HepG2 (cell line): Measurements from ENCODE around the gene MRPS11. TPM values are rescaled to one million over a fixed set of nuclear protein-coding genes. Genes with fewer than 3 reads are reported as not detected.

Source experiments
- ATAC-seq: fragments of 200-7000 bp; cut with Tn5 transposase; 3 replicates; pipeline ENCODE4 v1.9.1; 2020; ENCODE audit warnings: mild to moderate bottlenecking, moderate library complexity
- BruUV-seq: library from RNA; stranded (reverse); fragments of 400-500 nt; replicated peaks from 2 replicates; lab custom pipeline; 2021; lab: Mats Ljungman, UMichigan
- CTCF ChIA-PET: fragments of 300-600 bp; formaldehyde crosslinking; extraction: SDS; loops from one replicate; lab custom pipeline; 2021; ENCODE audit warnings: low total read pairs, inconsistent platforms, low intra/inter-chr PET ratio; lab: Yijun Ruan, JAX
- POLR2A ChIA-PET: fragments of 350-600 bp; sonication (Branson Sonifier 250); formaldehyde crosslinking; loops from one replicate; lab custom pipeline; 2020; ENCODE audit warnings: antibody characterized with exemption, inconsistent platforms; lab: Yijun Ruan, JAX
- DNase-seq: peaks from one replicate; pipeline ENCODE4 v3.0.0-alpha.2; 2015; ENCODE audit warnings: low spot score
- FAIRE-seq: peaks from 3 replicates; lab custom pipeline; 2011; peaks lifted over from hg19 to GRCh38; lab: Jason Lieb, UNC
- H2AFZ ChIP-seq: one replicate; pipeline ENCODE4 v1.6.1; 2011; ENCODE audit warnings: low read length, inconsistent platforms
- H3K27ac ChIP-seq: fragments of 300-600 bp; 3 replicates; pipeline ENCODE4 v1.8.0; 2011; ENCODE audit warnings: mixed run types, mild to moderate bottlenecking, mixed read lengths, low read length, inconsistent platforms; ENCODE audit not compliant: insufficient read depth; ENCODE audit errors: extremely low read length
- H3K27me3 ChIP-seq, 2 experiments: fragments of 200-600 bp in 1 of 2; 2 replicates in 1 of 2; 3 replicates in 1 of 2; pipeline versions ENCODE4 v1.6.0 to v1.8.0; 2011; ENCODE audit warnings: low read length in 2 of 2, mild to moderate bottlenecking in 2 of 2, moderate library complexity in 2 of 2, inconsistent platforms in 1 of 2; ENCODE audit not compliant: insufficient read depth in 2 of 2, control insufficient read depth in 1 of 2
- H3K36me3 ChIP-seq, 2 experiments: fragments of 200-600 bp in 1 of 2; replicated peaks in 1 of 2; 2 replicates in 1 of 2; 3 replicates in 1 of 2; pipeline versions ENCODE4 v1.5.1 to v1.8.0; 2011; ENCODE audit warnings: low read length in 2 of 2, inconsistent platforms in 1 of 2; ENCODE audit not compliant: insufficient read depth in 2 of 2, control insufficient read depth in 1 of 2
- H3K4me1 ChIP-seq: 2 replicates; pipeline ENCODE4 v1.5.1; 2012; ENCODE audit warnings: low read length, inconsistent platforms; ENCODE audit not compliant: insufficient read depth
- H3K4me2 ChIP-seq: 2 replicates; pipeline ENCODE4 v1.6.0; 2011; ENCODE audit warnings: low read depth, low read length, inconsistent platforms
- H3K4me3 ChIP-seq, 3 experiments: fragments of 200-600 bp in 1 of 3; sonication (generic), shearing (Covaris generic) in 1 of 3; replicated peaks in 1 of 3; 2 replicates each; pipeline ENCODE4 v1.5.1; 2011 to 2016; ENCODE audit warnings: low read length in 3 of 3, inconsistent platforms in 2 of 3, low read depth in 2 of 3, mild to moderate bottlenecking in 2 of 3, control low read depth in 1 of 3, mixed read lengths in 1 of 3; ENCODE audit not compliant: insufficient read depth in 1 of 3
- H3K79me2 ChIP-seq: one replicate; pipeline ENCODE4 v1.6.1; 2011; ENCODE audit warnings: low read length, inconsistent platforms; ENCODE audit not compliant: insufficient read depth
- H3K9ac ChIP-seq: 2 replicates; pipeline ENCODE4 v1.6.0; 2011; ENCODE audit warnings: mild to moderate bottlenecking, low read depth, low read length, inconsistent platforms; ENCODE audit not compliant: insufficient read depth
- H3K9me3 ChIP-seq: 2 replicates; pipeline ENCODE4 v1.5.1; 2012; ENCODE audit warnings: mild to moderate bottlenecking, low read length
- H4K20me1 ChIP-seq: 2 replicates; pipeline ENCODE4 v1.6.0; 2011; ENCODE audit warnings: inconsistent platforms, mild to moderate bottlenecking, low read length, moderate library complexity; ENCODE audit not compliant: insufficient read depth
- CEBPG ChIP-seq: IDR thresholded peaks from 2 replicates; pipeline ENCODE4 v1.6.1; 2016
- MAX ChIP-seq: IDR thresholded peaks from 2 replicates; pipeline ENCODE4 v1.6.1; 2012; ENCODE audit warnings: inconsistent platforms
- TBP ChIP-seq: sonication (generic); formaldehyde crosslinking; IDR thresholded peaks from 2 replicates; pipeline ENCODE4 v1.5.0; 2020; ENCODE audit warnings: missing genetic modification reagents
- U2AF2 ChIP-seq: fragments of 200-400 bp; formaldehyde crosslinking; IDR thresholded peaks from 2 replicates; pipeline ENCODE4 v1.6.1; 2017; ENCODE audit warnings: low read depth, mild to moderate bottlenecking, low read length
- ZNF407 ChIP-seq: sonication (generic); formaldehyde crosslinking; IDR thresholded peaks from one replicate; pipeline ENCODE4 v1.5.1; 2020; ENCODE audit warnings: mild to moderate bottlenecking, missing genetic modification reagents; ENCODE audit errors: not compliant biosample characterization
- ZNF441 ChIP-seq: sonication (generic); formaldehyde crosslinking; IDR thresholded peaks from 2 replicates; pipeline ENCODE4 v1.7.0; 2021; ENCODE audit warnings: missing genetic modification reagents, borderline replicate concordance
- ZNF512 ChIP-seq: sonication (generic); formaldehyde crosslinking; IDR thresholded peaks from 2 replicates; pipeline ENCODE4 v1.4.0; 2020; ENCODE audit warnings: mild to moderate bottlenecking, missing genetic modification reagents
- ZNF652 ChIP-seq: IDR thresholded peaks from 2 replicates; pipeline ENCODE4 v1.6.1; 2016; ENCODE audit warnings: low read depth, borderline replicate concordance
- ZNF781 ChIP-seq: sonication (generic); formaldehyde crosslinking; IDR thresholded peaks from 2 replicates; pipeline ENCODE4 v1.5.1; 2020; ENCODE audit warnings: borderline replicate concordance, mild to moderate bottlenecking, missing genetic modification reagents; ENCODE audit errors: not compliant biosample characterization
- WGBS: methylation state at CpG from one replicate; pipeline ENCODE4 v1.1.6; 2017; ENCODE audit warnings: low lambda C conversion rate; 5-methylcytosine and 5-hydroxymethylcytosine counted together
- in situ Hi-C: cut with HindIII; loops from 2 replicates; pipeline ENCODE4 v1.10.0; 2017; ENCODE audit warnings: low pct_unique_long_range_greater_than_20kb; ENCODE audit not compliant: extremely low pct_ligation_motif_present
- intact Hi-C: fragments of 100-400 bp; cut with micrococcal nuclease; formaldehyde crosslinking; loops from one replicate; pipeline ENCODE4 v1.10.0; 2022; ENCODE audit not compliant: unreplicated experiment
- polyA plus RNA-seq, 8 experiments: library from polyadenylated mRNA; depleted of rRNA in 3 of 8; stranded (reverse) in 7 of 8; unstranded in 1 of 8; fragments of >200 nt; fragmentation: Illumina TruSeq in 4 of 8; extraction: Trizol in 4 of 8; gene quantifications; 2 replicates each; pipeline versions ENCODE4 v1.2.1 to v1.2.3, GENCODE V29; 2011 to 2016; ENCODE audit warnings: low read depth in 4 of 8, missing spikeins in 1 of 8, mixed read lengths in 1 of 8; ENCODE audit not compliant: insufficient read depth in 1 of 8
- total RNA-seq, 5 experiments: library from RNA; depleted of rRNA; stranded (reverse); fragments of >200 nt; fragmentation: Illumina TruSeq; extraction: Trizol; gene quantifications; 2 replicates each; pipeline ENCODE4 v1.2.3, GENCODE V29; 2016; ENCODE audit warnings: low read depth in 1 of 5
- TF ChIP-seq, protein P1 (sequence below): sonication (generic); formaldehyde crosslinking; IDR thresholded peaks from 2 replicates; pipeline ENCODE4 v1.5.0; 2020; ENCODE audit warnings: missing genetic modification reagents

MRPS11 gene
- total and polyA plus RNA-seq, 2 of the 13 experiments (the other 11 are each of a cell fraction or from before 2014, with no cell fraction given): 50.1 to 72.7 TPM

DNA sequence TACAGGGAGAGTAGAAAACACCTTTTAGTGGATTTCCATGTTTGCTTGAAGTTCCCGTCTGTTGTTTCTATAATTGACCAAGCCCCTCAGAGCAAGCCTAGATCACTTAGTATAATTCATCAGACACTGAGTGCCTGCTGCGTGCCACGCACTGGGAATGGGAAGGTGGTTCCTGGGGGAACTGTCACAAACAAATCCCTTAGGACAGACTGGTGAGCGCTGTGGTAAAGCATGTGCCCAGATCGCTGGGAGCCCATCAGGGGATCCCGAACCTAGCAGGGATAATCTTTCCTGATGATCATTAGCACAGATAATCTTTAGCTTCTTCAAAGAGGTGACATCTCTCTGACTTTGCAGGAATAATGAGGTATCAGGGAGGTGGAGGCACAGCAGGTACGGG is 9.6 kb downstream of the MRPS11 start:
- no peaks in the 10 kb centered on the region for H3K4me1 ChIP-seq
- H3K9ac ChIP-seq: no peak overlapping the region
- no peaks in the 10 kb centered on the region for H4K20me1 ChIP-seq
- ChIA-PET POLR2A (interaction anchor here (4.1 kb wide), 1 partner anchor 10 kb away, joined by 16 read pairs; the partner anchor contains the start of genes MRPL46 and MRPS11), CTCF (interaction anchor here (1.1 kb wide), 1 partner anchor 138 kb away, joined by 3 read pairs; no protein-coding TSS in a partner anchor)
- intact Hi-C loops: no loop called here
- no peak overlapping the region for H3K4me3 ChIP-seq
- peaks cover 8 to 32% of the 10 kb centered on the region in 2 experiments for H3K36me3 ChIP-seq
- no peak for ATAC-seq
- TF ChIP-seq U2AF2 (no peak), CEBPG (CRISPR knock-in tag) (no peak), ZNF512 (no peak), MAX (no peak), ZNF407 (CRISPR knock-in tag) (no peak), ZNF441 (no peak), TBP (no peak), ZNF652 (CRISPR knock-in tag) (no peak), ZNF781 (no peak)
- TF ChIP-seq, protein P1, sequence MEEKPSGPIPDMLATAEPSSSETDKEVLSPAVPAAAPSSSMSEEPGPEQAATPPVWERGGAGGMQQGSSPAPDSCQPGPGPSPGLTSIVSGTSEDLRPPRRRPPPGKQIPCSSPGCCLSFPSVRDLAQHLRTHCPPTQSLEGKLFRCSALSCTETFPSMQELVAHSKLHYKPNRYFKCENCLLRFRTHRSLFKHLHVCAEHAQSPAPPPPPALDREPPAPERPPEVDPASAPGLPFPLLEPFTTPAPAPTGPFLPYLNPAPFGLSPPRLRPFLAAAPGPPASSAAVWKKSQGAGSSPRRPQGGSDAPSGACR (CRISPR knock-in tag): no peak
- H2AFZ ChIP-seq: no peak overlapping the region
- in situ Hi-C loops: loop anchor here (10.0 kb wide), 1 partner anchor 358 kb away; no protein-coding TSS in a partner anchor
- no peak for FAIRE-seq
- H3K27me3 ChIP-seq: no peaks in the 10 kb centered on the region
- no peak overlapping the region for H3K4me2 ChIP-seq
- DNase-seq: no peak
- no peak overlapping the region for H3K27ac ChIP-seq
- no peaks in the 10 kb centered on the region for H3K79me2 ChIP-seq
- 97% methylated on average over 7 of the region's 7 CpGs for WGBS
- BruUV-seq: no TSS peak
- no peaks in the 10 kb centered on the region for H3K9me3 ChIP-seq
